Gastroesophageal sphincter (tissue), 4 donors: Measurements from ENCODE around the gene MYZAP. TPM values are rescaled to one million over a fixed set of nuclear protein-coding genes. Genes with fewer than 3 reads are reported as not detected.

Source experiments
- ATAC-seq: fragments of 150-250 bp; one replicate; pipeline ENCODE4 v1.9.1; 2016; ENCODE audit warnings: mild to moderate bottlenecking, moderate library complexity
- H3K27ac ChIP-seq, 4 donors: fragments of 200-600 bp; sonication (generic) in 3 of 4; 1 replicate in 3 of 4; 2 replicates in 1 of 4; pipeline ENCODE4 v1.5.1; 2016 to 2019
- H3K27me3 ChIP-seq: fragments of 200-600 bp; sonication (generic); one replicate; pipeline ENCODE4 v1.5.1; 2019
- H3K36me3 ChIP-seq, 2 donors: fragments of 200-600 bp; sonication (generic); one replicate each; pipeline ENCODE4 v1.5.1; 2019; ENCODE audit warnings: control low read depth in 1 of 2
- H3K4me1 ChIP-seq, 3 donors: fragments of 200-600 bp; sonication (generic); 1 replicate in 2 of 3; 2 replicates in 1 of 3; pipeline ENCODE4 v1.5.1; 2016 to 2019; ENCODE audit warnings: control low read depth in 2 of 3
- H3K4me3 ChIP-seq, 2 donors: fragments of 200-600 bp; sonication (generic); one replicate each; pipeline ENCODE4 v1.5.1; 2019; ENCODE audit warnings: mild to moderate bottlenecking in 1 of 2, moderate library complexity in 1 of 2
- H3K9me3 ChIP-seq, 3 donors: fragments of 200-600 bp; sonication (generic); one replicate each; pipeline ENCODE4 v1.5.1; 2017 to 2019; ENCODE audit warnings: control low read depth in 2 of 3
- EP300 ChIP-seq: sonication (generic); formaldehyde crosslinking; IDR thresholded peaks from one replicate; pipeline ENCODE4 v1.6.1; 2017; ENCODE audit warnings: antibody characterized with exemption, mild to moderate bottlenecking
- POLR2A ChIP-seq, 2 donors: fragments of 450-650 bp; IDR thresholded peaks; one replicate each; pipeline ENCODE4 v1.6.1; 2017; ENCODE audit warnings: antibody characterized with exemption in 2 of 2, mild to moderate bottlenecking in 2 of 2, moderate library complexity in 1 of 2
- POLR2AphosphoS5 ChIP-seq: sonication (generic); formaldehyde crosslinking; IDR thresholded peaks from one replicate; pipeline ENCODE4 v1.6.1; 2017; ENCODE audit warnings: antibody characterized with exemption
- WGBS, 2 donors: methylation state at CpG; one replicate each; pipeline ENCODE4 v1.1.5; 2018; ENCODE audit warnings: low coverage in 1 of 2; 5-methylcytosine and 5-hydroxymethylcytosine counted together
- total RNA-seq, 4 donors: library from RNA; depleted of rRNA; stranded (reverse); fragments of >200 nt; gene quantifications; one replicate each; pipeline ENCODE4 v1.1.0, GENCODE V29; 2016
- TF ChIP-seq, protein P1 (sequence below), 4 experiments: fragments of 200-600 bp in 2 of 4; fragments of 450-650 bp in 2 of 4; sonication (generic) in 1 of 4; IDR thresholded peaks; one replicate each; pipeline ENCODE4 v1.5.1; 2017 to 2019; ENCODE audit warnings: antibody characterized with exemption in 4 of 4, mild to moderate bottlenecking in 2 of 4, moderate library complexity in 2 of 4

The MYZAP gene
- total RNA-seq, 4 donors from 2014 or later: 13.6 to 299 (median 190) TPM

GRCh38 chr15:57704441-57704840, 112.7 kb downstream of the MYZAP start:
- H3K27ac ChIP-seq: no peak overlapping the region
- H3K27me3 ChIP-seq: no peaks in the 10 kb centered on the region
- H3K9me3 ChIP-seq: no peaks in the 10 kb centered on the region
- peaks cover 0 to 22% (median 8%) of the 10 kb centered on the region in 3 donors for H3K4me1 ChIP-seq
- ATAC-seq: no peak
- WGBS, 2 donors: 90 to 91% methylated on average over 3 of the region's 3 CpGs
- TF ChIP-seq, protein P1, sequence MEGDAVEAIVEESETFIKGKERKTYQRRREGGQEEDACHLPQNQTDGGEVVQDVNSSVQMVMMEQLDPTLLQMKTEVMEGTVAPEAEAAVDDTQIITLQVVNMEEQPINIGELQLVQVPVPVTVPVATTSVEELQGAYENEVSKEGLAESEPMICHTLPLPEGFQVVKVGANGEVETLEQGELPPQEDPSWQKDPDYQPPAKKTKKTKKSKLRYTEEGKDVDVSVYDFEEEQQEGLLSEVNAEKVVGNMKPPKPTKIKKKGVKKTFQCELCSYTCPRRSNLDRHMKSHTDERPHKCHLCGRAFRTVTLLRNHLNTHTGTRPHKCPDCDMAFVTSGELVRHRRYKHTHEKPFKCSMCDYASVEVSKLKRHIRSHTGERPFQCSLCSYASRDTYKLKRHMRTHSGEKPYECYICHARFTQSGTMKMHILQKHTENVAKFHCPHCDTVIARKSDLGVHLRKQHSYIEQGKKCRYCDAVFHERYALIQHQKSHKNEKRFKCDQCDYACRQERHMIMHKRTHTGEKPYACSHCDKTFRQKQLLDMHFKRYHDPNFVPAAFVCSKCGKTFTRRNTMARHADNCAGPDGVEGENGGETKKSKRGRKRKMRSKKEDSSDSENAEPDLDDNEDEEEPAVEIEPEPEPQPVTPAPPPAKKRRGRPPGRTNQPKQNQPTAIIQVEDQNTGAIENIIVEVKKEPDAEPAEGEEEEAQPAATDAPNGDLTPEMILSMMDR (IDR thresholded peaks at IDR 0.05): no peak
- no peak for TF ChIP-seq POLR2A (IDR thresholded peaks at IDR 0.05)
- peaks cover 0 to 6% of the 10 kb centered on the region in 2 donors for H3K36me3 ChIP-seq
- H3K4me3 ChIP-seq: no peak overlapping the region

DNA sequence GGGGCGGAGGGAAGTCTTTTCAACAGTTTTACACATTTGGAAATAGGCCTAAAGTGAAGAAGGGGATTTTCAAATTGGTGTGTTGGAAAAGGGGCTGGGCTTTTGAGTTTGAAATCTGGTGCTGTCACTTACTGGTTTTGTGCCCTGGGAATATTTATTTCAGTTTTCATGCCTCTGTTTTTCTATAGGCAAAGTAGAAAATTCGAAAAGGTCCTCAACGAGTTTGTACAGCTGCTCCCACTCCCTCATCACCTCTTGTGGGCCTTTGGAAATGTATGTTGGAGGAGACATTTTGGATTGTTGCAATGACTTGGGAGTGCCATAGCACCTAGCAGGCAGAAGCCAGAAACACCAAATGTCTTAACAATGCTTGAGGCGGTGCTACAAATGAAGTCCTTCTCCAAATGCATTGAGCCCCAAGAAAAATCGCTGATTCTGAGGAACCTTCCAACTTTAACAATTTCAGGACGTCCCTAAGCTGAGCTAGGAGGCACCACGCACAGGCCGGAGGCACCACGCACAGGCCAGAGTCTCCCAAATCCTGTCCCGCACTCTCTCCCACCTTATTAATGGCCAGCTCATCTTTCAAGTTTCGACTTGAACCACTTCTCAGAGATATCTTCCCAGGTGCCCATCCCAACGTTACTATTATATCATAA, 114.2 kb downstream of the MYZAP start:
- TF ChIP-seq POLR2A (IDR thresholded peaks at IDR 0.05) (no peak), POLR2AphosphoS5 (no peak), EP300 (no peak)
- TF ChIP-seq, protein P1 (IDR thresholded peaks at IDR 0.05): no peak
- peak overlapping the region; percentile 75 to 80 for H3K4me3 ChIP-seq
- H3K9me3 ChIP-seq: no peaks in the 10 kb centered on the region
- no peaks in the 10 kb centered on the region for H3K27me3 ChIP-seq
- H3K36me3 ChIP-seq: peaks cover 2 to 19% of the 10 kb centered on the region in 2 donors
- ATAC-seq: peak; percentile 2
- peak overlapping the region; percentile 84 to 97 (median 93) for H3K27ac ChIP-seq
- peaks cover 0 to 37% (median 14%) of the 10 kb centered on the region in 3 donors for H3K4me1 ChIP-seq
- 72 to 76% methylated on average over 11 of the region's 12 CpGs for WGBS, 2 donors

- H3K36me3 ChIP-seq: peaks cover 8 to 27% of the 10 kb centered on the region in 2 donors
These were observed 114.9 kb downstream of the MYZAP start, which contains the start of gene POLR2M for GRCh38 chr15:57706405-57707209. POLR2M (plus strand) TSS chr15:57706714; CDS start chr15:57706843, 129 bp downstream.

DNA sequence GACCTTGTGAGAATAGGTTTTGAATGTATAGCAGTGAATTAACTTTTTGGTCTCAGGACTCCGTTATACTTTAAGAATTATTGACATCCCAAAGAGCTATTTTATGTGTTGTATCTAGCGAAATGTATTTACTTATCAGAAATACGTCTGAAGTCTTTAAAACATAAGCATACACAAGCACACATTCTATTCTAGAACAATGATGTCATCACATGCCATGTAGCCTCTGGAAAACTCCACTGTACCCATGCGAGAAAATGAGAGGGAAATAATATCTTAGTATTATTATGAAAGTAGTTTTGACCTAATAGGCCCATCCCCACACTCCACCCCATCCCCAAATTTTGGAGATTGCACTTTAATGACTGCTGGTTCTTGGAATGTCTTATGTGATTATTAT, 116.3 kb downstream of the MYZAP start:
- H3K4me1 ChIP-seq: peaks cover 0 to 48% (median 14%) of the 10 kb centered on the region in 3 donors
- TF ChIP-seq EP300 (no peak), POLR2AphosphoS5 (no peak), POLR2A (IDR thresholded peaks at IDR 0.05) (no peak)
- TF ChIP-seq, protein P1 (IDR thresholded peaks at IDR 0.05): no peak
- peak overlapping the region; percentile 75 to 80 for H3K4me3 ChIP-seq
- H3K36me3 ChIP-seq: peaks cover 8 to 41% of the 10 kb centered on the region in 2 donors
- H3K27ac ChIP-seq: peak overlapping the region in 3 of 4 donors; percentile 84 to 97 (median 94)
- WGBS, 2 donors: 36 to 50% methylated on average over 4 of the region's 4 CpGs
- no peaks in the 10 kb centered on the region for H3K27me3 ChIP-seq
- ATAC-seq: no peak
- no peaks in the 10 kb centered on the region for H3K9me3 ChIP-seq

More at GRCh38 chr15:57706405-57707209, 114.9 kb downstream of the MYZAP start, which contains the start of gene POLR2M:
- Histone ChIP-seq H3K4me1 (peaks cover 0 to 44% (median 14%) of the 10 kb centered on the region in 3 donors), H3K9me3 (no peaks in the 10 kb centered on the region), H3K4me3 (peak within 1 kb of the TSS; percentile 75 to 80), H3K27me3 (no peaks in the 10 kb centered on the region), H3K27ac (peak within 1 kb of the TSS; percentile 84 to 97 (median 93))
- ATAC-seq: peak; percentile 98
- TF ChIP-seq EP300 (no peak), POLR2A (IDR thresholded peaks at IDR 0.05) (peak; percentile 70 to 78), POLR2AphosphoS5 (peak; percentile 93)
- TF ChIP-seq, protein P1 (IDR thresholded peaks at IDR 0.05): peak in 1 of 4 experiments; percentile 2
- WGBS, 2 donors: 0% methylated on average over 6 to 23 of the region's 70 CpGs
